HEK293 (cell line): ENCODE results near the gene SCGB1A1.

Experiments
- SP2 ChIP-seq: fragments of 450-650 bp; formaldehyde crosslinking; IDR thresholded peaks from 2 replicates; pipeline ENCODE4 v1.5.1; 2016; ENCODE audit warnings: missing biosample characterization, missing genetic modification characterization
- YY1 ChIP-seq: fragments of 450-650 bp; formaldehyde crosslinking; IDR thresholded peaks from 2 replicates; pipeline ENCODE4 v1.5.1; 2018; ENCODE audit warnings: missing biosample characterization, missing genetic modification characterization
- TF ChIP-seq, protein P1 (sequence below): fragments of 450-650 bp; formaldehyde crosslinking; IDR thresholded peaks from 2 replicates; pipeline ENCODE4 v1.5.1; 2016; ENCODE audit warnings: missing biosample characterization, missing genetic modification characterization

DNA sequence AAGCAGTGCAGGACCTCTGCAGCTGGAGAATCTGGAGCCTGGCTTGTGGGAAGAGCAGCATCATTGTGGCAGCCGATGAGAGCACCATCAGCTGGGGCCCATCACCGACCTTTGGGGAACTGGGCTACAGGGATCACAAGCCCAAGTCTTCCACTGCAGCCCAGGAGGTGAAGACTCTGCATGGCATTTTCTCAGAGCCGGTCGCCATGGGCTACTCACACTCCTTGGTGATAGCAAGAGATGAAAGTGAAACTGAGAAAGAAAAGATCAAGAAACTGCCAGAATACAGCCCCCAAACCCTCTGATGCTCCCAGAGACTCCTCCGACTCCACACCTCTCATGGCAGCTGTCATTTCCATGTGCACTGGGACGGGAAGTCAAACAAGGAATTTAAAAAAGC lies 46.0 kb upstream of the SCGB1A1 start:
- TF ChIP-seq YY1 (tag by site-specific recombination) (no peak), SP2 (no peak)
- TF ChIP-seq, protein P1, sequence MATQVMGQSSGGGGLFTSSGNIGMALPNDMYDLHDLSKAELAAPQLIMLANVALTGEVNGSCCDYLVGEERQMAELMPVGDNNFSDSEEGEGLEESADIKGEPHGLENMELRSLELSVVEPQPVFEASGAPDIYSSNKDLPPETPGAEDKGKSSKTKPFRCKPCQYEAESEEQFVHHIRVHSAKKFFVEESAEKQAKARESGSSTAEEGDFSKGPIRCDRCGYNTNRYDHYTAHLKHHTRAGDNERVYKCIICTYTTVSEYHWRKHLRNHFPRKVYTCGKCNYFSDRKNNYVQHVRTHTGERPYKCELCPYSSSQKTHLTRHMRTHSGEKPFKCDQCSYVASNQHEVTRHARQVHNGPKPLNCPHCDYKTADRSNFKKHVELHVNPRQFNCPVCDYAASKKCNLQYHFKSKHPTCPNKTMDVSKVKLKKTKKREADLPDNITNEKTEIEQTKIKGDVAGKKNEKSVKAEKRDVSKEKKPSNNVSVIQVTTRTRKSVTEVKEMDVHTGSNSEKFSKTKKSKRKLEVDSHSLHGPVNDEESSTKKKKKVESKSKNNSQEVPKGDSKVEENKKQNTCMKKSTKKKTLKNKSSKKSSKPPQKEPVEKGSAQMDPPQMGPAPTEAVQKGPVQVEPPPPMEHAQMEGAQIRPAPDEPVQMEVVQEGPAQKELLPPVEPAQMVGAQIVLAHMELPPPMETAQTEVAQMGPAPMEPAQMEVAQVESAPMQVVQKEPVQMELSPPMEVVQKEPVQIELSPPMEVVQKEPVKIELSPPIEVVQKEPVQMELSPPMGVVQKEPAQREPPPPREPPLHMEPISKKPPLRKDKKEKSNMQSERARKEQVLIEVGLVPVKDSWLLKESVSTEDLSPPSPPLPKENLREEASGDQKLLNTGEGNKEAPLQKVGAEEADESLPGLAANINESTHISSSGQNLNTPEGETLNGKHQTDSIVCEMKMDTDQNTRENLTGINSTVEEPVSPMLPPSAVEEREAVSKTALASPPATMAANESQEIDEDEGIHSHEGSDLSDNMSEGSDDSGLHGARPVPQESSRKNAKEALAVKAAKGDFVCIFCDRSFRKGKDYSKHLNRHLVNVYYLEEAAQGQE (tag by site-specific recombination) = no peak
